Activated CD4-positive, alpha-beta memory T cell treated with anti-CD3 and anti-CD28 coated beads for 36 hours (primary cell): Measurements from ENCODE around the gene STARD10. TPM values are rescaled to one million over a fixed set of nuclear protein-coding genes. Genes with fewer than 3 reads are reported as not detected.
"Not testable (repeated sequence)": the region's sequence is repeated elsewhere in the genome, so short reads cannot be mapped to it uniquely, and the experiment has no call there.

Experiments
- CTCF ChIA-PET: fragments of 350-600 bp; sonication (Branson Sonifier 250); formaldehyde crosslinking; loops from one replicate; lab custom pipeline; 2021; ENCODE audit warnings: antibody characterized with exemption, inconsistent platforms; lab: Charles Lee
- POLR2A ChIA-PET: fragments of 350-600 bp; sonication (Branson Sonifier 250); formaldehyde crosslinking; loops from one replicate; lab custom pipeline; 2021; ENCODE audit warnings: antibody characterized with exemption; lab: Charles Lee
- DNase-seq: peaks from one replicate; pipeline ENCODE4 v3.0.0-alpha.2; 2020
- H3K27ac Mint-ChIP-seq: one replicate; pipeline ENCODE4 v1.8.0; 2021; ENCODE audit warnings: mixed read lengths
- H3K27me3 Mint-ChIP-seq: one replicate; pipeline ENCODE4 v1.8.0; 2021; ENCODE audit warnings: mixed read lengths
- H3K36me3 Mint-ChIP-seq: one replicate; pipeline ENCODE4 v1.8.0; 2021; ENCODE audit warnings: mixed read lengths
- H3K4me1 Mint-ChIP-seq: one replicate; pipeline ENCODE4 v1.8.0; 2021; ENCODE audit warnings: low read depth, mixed read lengths
- H3K4me3 Mint-ChIP-seq: one replicate; pipeline ENCODE4 v1.8.0; 2021; ENCODE audit warnings: mild to moderate bottlenecking, mixed read lengths
- H3K9me3 Mint-ChIP-seq: one replicate; pipeline ENCODE4 v1.8.0; 2021; ENCODE audit warnings: mixed read lengths
- intact Hi-C: fragments of 100-400 bp; cut with micrococcal nuclease; formaldehyde crosslinking; loops from one replicate; pipeline ENCODE4 v1.15.1; 2023
- total RNA-seq, 2 experiments: library from RNA; stranded (reverse); gene quantifications; one replicate each; pipeline ENCODE4 v1.2.3, GENCODE V29; 2021

STARD10 gene
- total RNA-seq, 2 experiments from 2014 or later: 14.8 to 16.8 TPM

- peaks cover 33% of the 10 kb centered on the region for H3K4me1 Mint-ChIP-seq
- peak within 1 kb of the TSS; percentile 98 for H3K27ac Mint-ChIP-seq
- peaks cover 45% of the 10 kb centered on the region for H3K36me3 Mint-ChIP-seq
- no peaks in the 10 kb centered on the region for H3K27me3 Mint-ChIP-seq
- no peaks in the 10 kb centered on the region for H3K9me3 Mint-ChIP-seq
- peak within 1 kb of the TSS; percentile 98 for H3K4me3 Mint-ChIP-seq
- intact Hi-C loops: loop anchor here (1.0 kb wide), 3 partner anchors 8 to 92 kb away; no protein-coding TSS in a partner anchor
- POLR2A ChIA-PET: interaction anchor here (0.7 to 3.2 kb wide), 3 partner anchors 21 to 93 kb away, joined by 4 to 19 read pairs (median 8); partner anchors contain the start of gene STARD10
- CTCF ChIA-PET: interaction anchor here (1.5 to 5.4 kb wide), 5 partner anchors 10 to 328 kb away, joined by 3 to 63 read pairs (median 12); partner anchors contain the start of genes FCHSD2 and STARD10
- peak; percentile 92 for DNase-seq
Observed at GRCh38 chr11:72814286-72815109, 20.7 kb upstream of the STARD10 start, which contains the start of gene ATG16L2. Gene ATG16L2 (plus strand): TSS chr11:72814411. CDS start chr11:72814446, 35 bp downstream.

DNA sequence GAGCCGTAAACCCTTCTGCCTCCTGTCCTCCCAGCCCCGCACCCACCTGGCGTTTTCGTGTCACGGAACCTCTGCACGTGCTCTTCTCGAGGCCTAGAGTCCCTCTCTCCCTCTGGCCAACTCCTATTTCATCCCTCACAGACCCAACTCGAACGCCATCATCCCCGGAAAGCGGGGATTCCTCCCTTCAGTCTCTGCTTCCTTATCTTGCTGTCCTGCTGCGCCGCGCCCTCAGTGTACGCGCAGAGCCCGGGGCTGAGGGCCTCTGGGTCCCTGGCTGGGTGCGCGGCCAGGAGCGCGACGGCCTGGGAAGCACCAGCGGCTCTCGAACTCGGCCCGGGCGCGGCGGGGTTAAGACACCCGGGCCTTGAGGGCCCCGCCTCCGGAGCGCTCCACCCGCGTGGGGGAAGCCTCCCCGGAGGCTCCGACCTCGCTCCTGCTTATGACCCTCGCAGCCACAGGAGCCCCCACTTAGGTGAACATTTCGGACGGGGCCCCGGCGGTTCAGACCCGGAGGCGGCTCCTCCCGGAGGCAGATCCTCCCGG is 20.0 kb upstream of the STARD10 start:
- ChIA-PET CTCF (interaction anchor here (0.7 to 5.4 kb wide), 24 partner anchors 8 to 439 kb away, joined by 3 to 63 read pairs (median 6); partner anchors contain the start of genes CLPB, FCHSD2 and STARD10), POLR2A (interaction anchor here (0.7 to 3.2 kb wide), 8 partner anchors 15 to 91 kb away, joined by 3 to 19 read pairs (median 4); partner anchors contain the start of gene STARD10)
- H3K4me1 Mint-ChIP-seq: peaks cover 33% of the 10 kb centered on the region
- peak overlapping the region; percentile 98 for H3K4me3 Mint-ChIP-seq
- no peak for DNase-seq
- intact Hi-C loops: loop anchor here (1.0 to 2.0 kb wide), 4 partner anchors 8 to 329 kb away; partner anchors contain the start of genes ARAP1 and FCHSD2
- peak overlapping the region; percentile 97 for H3K27ac Mint-ChIP-seq
- peaks cover 43% of the 10 kb centered on the region for H3K36me3 Mint-ChIP-seq
- H3K9me3 Mint-ChIP-seq: no peaks in the 10 kb centered on the region
- H3K27me3 Mint-ChIP-seq: no peaks in the 10 kb centered on the region

DNA sequence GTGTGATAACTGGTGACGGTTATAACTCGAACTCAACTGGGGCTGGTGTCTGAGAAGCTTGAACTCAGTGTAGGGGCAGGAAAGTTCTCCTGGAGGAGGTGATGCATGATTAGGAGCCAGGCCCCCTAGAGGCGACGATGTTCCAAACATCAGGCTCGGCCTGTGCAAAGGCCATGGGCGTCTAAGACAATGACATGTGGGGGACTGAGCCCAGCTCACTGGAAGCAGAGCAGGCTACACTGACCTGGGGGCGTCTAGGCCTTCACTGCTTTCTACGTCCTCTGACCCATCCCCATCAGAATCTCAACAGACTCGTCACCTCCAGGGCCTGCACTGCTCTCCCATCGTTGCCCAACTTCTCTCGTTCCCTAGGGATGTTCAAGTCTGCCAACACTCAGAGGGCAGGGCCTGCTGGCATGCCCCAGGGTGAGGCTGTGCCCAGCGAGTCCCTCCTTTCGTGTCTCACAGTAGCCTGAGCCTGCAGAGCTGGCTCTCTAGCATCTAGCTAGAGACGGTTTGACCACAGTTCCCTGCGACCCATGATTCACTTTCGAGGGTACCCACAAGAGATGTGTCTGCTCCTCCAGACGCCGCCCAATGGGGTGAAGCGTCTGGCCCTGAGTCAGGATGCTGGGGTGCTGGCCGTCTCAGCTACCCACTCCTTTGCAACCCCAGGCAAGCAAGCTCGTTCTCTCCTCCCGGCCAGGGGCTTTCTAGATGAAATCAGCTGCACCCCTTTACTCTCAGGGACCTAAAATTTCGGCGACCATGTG is 19.3 kb upstream of the STARD10 start:
- Mint-ChIP-seq H3K9me3 (no peaks in the 10 kb centered on the region), H3K4me3 (peak overlapping the region; percentile 98), H3K4me1 (peaks cover 33% of the 10 kb centered on the region), H3K27ac (peak overlapping the region; percentile 97), H3K27me3 (no peaks in the 10 kb centered on the region), H3K36me3 (peaks cover 46% of the 10 kb centered on the region)
- ChIA-PET POLR2A (interaction anchor here (0.7 to 3.2 kb wide), 9 partner anchors 16 to 92 kb away, joined by 3 to 19 read pairs (median 3); partner anchors contain the start of gene STARD10), CTCF (interaction anchor here (0.7 to 5.4 kb wide), 27 partner anchors 9 to 439 kb away, joined by 3 to 63 read pairs (median 5); partner anchors contain the start of genes CLPB, FCHSD2 and STARD10)
- intact Hi-C loops: loop anchor here (1.0 to 2.0 kb wide), 2 partner anchors 61 to 330 kb away; partner anchors contain the start of genes ARAP1 and FCHSD2
- peak; percentile 90 for DNase-seq

GRCh38 chr11:72812604-72812966 is 18.7 kb upstream of the STARD10 start:
- CTCF ChIA-PET: interaction anchor here (0.9 to 5.4 kb wide), 16 partner anchors 9 to 330 kb away, joined by 3 to 63 read pairs (median 8); partner anchors contain the start of genes FCHSD2 and STARD10
- Mint-ChIP-seq H3K27me3 (no peaks in the 10 kb centered on the region), H3K36me3 (peaks cover 43% of the 10 kb centered on the region), H3K27ac (peak overlapping the region; percentile 97), H3K9me3 (no peaks in the 10 kb centered on the region), H3K4me3 (peak overlapping the region; percentile 98), H3K4me1 (peaks cover 31% of the 10 kb centered on the region)
- POLR2A ChIA-PET: interaction anchor here (1.0 to 3.2 kb wide), 5 partner anchors 19 to 92 kb away, joined by 3 to 19 read pairs (median 3); partner anchors contain the start of gene STARD10
- no peak for DNase-seq
- intact Hi-C loops: loop anchor here (2.0 kb wide), 1 partner anchor 330 kb away; the partner anchor contains the start of gene FCHSD2

GRCh38 chr11:72811686-72812085 is 17.8 kb upstream of the STARD10 start:
- CTCF ChIA-PET: interaction anchor here (0.8 to 4.3 kb wide), 5 partner anchors 8 to 127 kb away, joined by 3 to 46 read pairs (median 14); partner anchors contain the start of gene STARD10
- H3K4me3 Mint-ChIP-seq: peak overlapping the region; percentile 54
- peaks cover 38% of the 10 kb centered on the region for H3K36me3 Mint-ChIP-seq
- DNase-seq, H3K9me3 Mint-ChIP-seq, H3K27me3 Mint-ChIP-seq, H3K27ac Mint-ChIP-seq, POLR2A ChIA-PET: not testable (repeated sequence)
- intact Hi-C loops: loop anchor here (2.0 kb wide), 1 partner anchor 331 kb away; the partner anchor contains the start of gene FCHSD2
- H3K4me1 Mint-ChIP-seq: peaks cover 25% of the 10 kb centered on the region

DNA sequence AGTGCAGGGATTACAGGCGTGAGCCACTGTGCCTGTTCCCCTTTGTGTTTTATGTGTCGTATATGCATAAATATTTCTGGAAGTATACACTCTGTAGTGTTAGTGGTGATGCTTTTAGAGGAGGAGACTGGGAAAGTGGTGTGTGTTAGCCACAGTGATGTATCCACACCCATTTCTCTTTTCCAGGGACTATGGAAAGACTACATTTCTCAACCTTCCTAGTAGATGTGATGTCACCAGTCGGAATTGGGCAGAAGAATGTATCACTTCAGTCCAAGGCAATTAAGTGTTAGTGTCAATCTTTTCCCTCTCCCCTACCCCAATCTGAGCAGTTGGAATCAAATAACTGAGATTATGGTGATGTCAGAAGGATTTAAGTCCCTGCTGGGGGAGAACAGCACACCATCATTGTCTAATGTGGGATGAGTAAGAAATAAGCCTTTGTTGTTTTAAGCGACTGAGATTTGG is 14.5 kb upstream of the STARD10 start:
- Mint-ChIP-seq H3K27me3 (no peaks in the 10 kb centered on the region), H3K4me1 (peaks cover 20% of the 10 kb centered on the region), H3K27ac (no peak overlapping the region), H3K9me3 (no peaks in the 10 kb centered on the region), H3K4me3 (no peak overlapping the region), H3K36me3 (peaks cover 31% of the 10 kb centered on the region)
- DNase-seq: no peak
- intact Hi-C loops: no loop called here
- CTCF ChIA-PET: no interaction called here
- POLR2A ChIA-PET: no interaction called here

DNA sequence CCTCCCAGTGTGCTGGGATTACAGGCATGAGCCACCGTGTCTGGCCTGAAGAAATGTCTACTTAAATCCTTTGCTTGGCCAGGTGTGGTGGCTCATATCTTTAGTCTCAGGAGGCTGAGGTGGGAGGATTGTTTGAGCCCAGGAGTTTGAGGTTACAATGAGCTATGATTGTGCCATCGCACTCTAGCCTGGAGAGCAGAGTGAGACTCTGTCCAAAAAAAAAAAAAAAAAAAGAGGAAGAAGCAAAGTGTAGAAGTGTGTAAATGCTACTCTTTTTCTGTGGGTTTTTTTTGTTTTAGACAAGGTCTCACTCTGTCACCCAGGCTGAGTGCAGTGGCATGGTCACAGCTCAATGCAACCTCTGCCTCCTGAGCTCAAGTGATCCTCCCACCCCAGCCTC is 13.9 kb upstream of the STARD10 start:
- peaks cover 28% of the 10 kb centered on the region for H3K36me3 Mint-ChIP-seq
- peaks cover 18% of the 10 kb centered on the region for H3K4me1 Mint-ChIP-seq
- H3K27me3 Mint-ChIP-seq: no peaks in the 10 kb centered on the region
- DNase-seq: no peak
- no peak overlapping the region for H3K27ac Mint-ChIP-seq
- intact Hi-C loops: no loop called here
- CTCF ChIA-PET: interaction anchor here (1.7 kb wide), 1 partner anchor 83 kb away, joined by 5 read pairs; no protein-coding TSS in a partner anchor
- POLR2A ChIA-PET: interaction anchor here (0.6 to 1.1 kb wide), 2 partner anchors 35 to 71 kb away, joined by 3 read pairs; no protein-coding TSS in a partner anchor
- no peak overlapping the region for H3K4me3 Mint-ChIP-seq
- H3K9me3 Mint-ChIP-seq: no peaks in the 10 kb centered on the region

DNA sequence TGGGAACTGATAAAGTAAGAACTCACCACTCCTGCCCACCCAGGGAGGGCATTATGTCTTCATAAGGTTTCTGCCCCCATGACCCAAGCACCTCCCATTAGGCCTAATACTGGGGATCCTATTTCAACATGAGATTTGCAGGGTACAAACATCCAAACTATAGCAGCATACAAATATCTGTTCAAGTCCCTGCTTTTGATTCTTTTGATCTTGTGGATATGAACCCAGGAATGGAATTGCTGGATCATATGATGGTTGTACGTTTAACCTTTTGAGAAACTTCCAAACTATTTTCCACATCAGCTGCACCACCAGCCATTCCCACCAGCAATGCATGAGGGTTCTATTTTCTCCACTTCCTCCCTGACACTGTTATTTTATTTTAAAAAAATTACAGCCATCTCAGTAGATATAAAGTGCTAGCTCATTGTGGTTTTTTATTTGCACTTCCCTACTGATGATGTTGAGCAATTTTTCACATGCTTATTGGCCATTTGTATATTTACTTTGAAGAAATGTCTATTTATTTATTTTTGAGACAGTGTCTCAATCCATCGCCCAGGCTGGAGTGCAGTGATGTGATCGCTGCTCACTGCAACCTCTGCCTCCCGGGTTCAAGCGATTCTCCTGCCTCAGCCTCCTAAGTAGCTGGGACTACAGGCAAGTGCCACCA is 13.3 kb upstream of the STARD10 start:
- intact Hi-C loops: no loop called here
- DNase-seq: no peak
- ChIA-PET POLR2A (interaction anchor here (0.6 to 1.1 kb wide), 2 partner anchors 35 to 71 kb away, joined by 3 read pairs; no protein-coding TSS in a partner anchor), CTCF (interaction anchor here (1.7 kb wide), 1 partner anchor 82 kb away, joined by 5 read pairs; no protein-coding TSS in a partner anchor)
- Mint-ChIP-seq H3K9me3 (no peaks in the 10 kb centered on the region), H3K27ac (no peak overlapping the region), H3K4me1 (peaks cover 14% of the 10 kb centered on the region), H3K27me3 (no peaks in the 10 kb centered on the region), H3K4me3 (no peak overlapping the region), H3K36me3 (peaks cover 24% of the 10 kb centered on the region)

DNA sequence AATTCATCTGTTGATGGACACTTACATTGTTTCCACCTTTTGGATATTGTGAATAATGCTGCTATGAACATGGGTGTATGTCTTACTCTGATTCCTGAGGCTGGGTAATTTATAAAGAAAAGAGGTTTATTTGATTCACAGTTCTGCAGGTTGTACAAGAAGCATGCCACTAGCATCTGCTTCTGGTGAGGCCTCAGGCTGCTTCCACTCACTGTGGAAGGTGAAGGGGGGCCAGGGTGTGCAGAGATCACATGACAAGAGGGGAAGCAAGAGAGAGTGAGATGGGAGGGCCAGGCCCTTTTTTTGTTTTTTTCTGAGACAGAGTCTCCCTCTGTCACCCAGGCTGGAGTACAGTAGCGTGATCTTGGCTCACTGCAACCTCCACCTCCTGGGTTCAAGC is 12.5 kb upstream of the STARD10 start:
- POLR2A ChIA-PET, DNase-seq, H3K9me3 Mint-ChIP-seq, H3K4me3 Mint-ChIP-seq, H3K4me1 Mint-ChIP-seq, H3K27me3 Mint-ChIP-seq, H3K27ac Mint-ChIP-seq, intact Hi-C loops: not testable (repeated sequence)
- peaks cover 19% of the 10 kb centered on the region for H3K36me3 Mint-ChIP-seq
- CTCF ChIA-PET: interaction anchor here (1.7 kb wide), 1 partner anchor 81 kb away, joined by 5 read pairs; no protein-coding TSS in a partner anchor

DNA sequence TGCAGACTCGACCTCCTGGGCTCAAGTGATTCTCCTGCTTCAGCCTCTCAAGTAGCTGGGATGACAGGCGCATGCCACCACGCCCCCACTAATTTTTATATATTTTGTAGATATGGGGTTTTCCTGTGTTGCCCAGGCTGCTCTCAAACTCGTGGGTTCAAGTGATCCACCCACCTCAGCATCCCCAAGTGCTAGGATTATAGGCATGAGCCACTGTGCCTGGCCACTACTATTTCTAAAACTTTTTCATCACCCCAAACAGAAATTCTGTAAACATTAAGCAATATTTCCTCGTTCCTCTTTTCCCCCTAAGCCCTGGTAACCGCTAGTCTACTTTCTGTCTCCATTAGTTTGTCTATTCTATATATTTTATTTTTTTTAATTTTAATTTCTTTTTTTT is 11.4 kb upstream of the STARD10 start:
- Mint-ChIP-seq H3K4me1 (peaks cover 2% of the 10 kb centered on the region), H3K4me3 (no peak overlapping the region), H3K27me3 (no peaks in the 10 kb centered on the region), H3K27ac (no peak overlapping the region), H3K36me3 (peaks cover 14% of the 10 kb centered on the region), H3K9me3 (no peaks in the 10 kb centered on the region)
- no peak for DNase-seq
- intact Hi-C loops: no loop called here
- POLR2A ChIA-PET: no interaction called here
- CTCF ChIA-PET: interaction anchor here (0.7 kb wide), 1 partner anchor 130 kb away, joined by 5 read pairs; no protein-coding TSS in a partner anchor
